ENCODE measurements around the gene TANK.

The TANK gene

GRCh38 chr2:161158882-161159281, 1.3 kb upstream of the TANK start:
- no peak overlapping the region for H3K4me3 ChIP-seq (IDR thresholded peaks at IDR 0.05; ENCODE audit: insufficient read depth, low read depth, low read length)
- H4K20me1 ChIP-seq (ENCODE audit: insufficient read depth), result no peaks in the 10 kb centered on the region
- peaks cover 31% of the 10 kb centered on the region; the same call in 1 of the 2 replicates for H3K79me2 ChIP-seq (ENCODE audit: insufficient read depth, low read depth)
- H3K4me2 ChIP-seq, result no peak overlapping the region
- H3K9ac ChIP-seq, result no peak overlapping the region
- H3K4me1 ChIP-seq (ENCODE audit: low read depth, poor library complexity, severe bottlenecking), result peaks cover 32% of the 10 kb centered on the region
- no peaks in the 10 kb centered on the region for H3K27me3 ChIP-seq (ENCODE audit: insufficient read depth, low read depth)
- TF ChIP-seq CTCF (conservative IDR thresholded peaks at IDR 0.05; ENCODE audit: low read depth, low read length), result no peak
- no peak overlapping the region for H3K27ac ChIP-seq
- no peak overlapping the region for H2AFZ ChIP-seq (ENCODE audit: low read depth)
- H3K36me3 ChIP-seq (ENCODE audit: insufficient read depth), result no peaks in the 10 kb centered on the region; the same call in 1 of the 2 replicates

GRCh38 chr2:161159456-161160225, 587 bp upstream of the TANK start:
- peak overlapping the region; percentile 90 for H3K4me2 ChIP-seq
- H3K4me3 ChIP-seq (IDR thresholded peaks at IDR 0.05; ENCODE audit: insufficient read depth, low read depth, low read length), result no peak overlapping the region
- H3K27me3 ChIP-seq (ENCODE audit: insufficient read depth, low read depth), result no peaks in the 10 kb centered on the region
- peak overlapping the region; percentile 38 for H3K27ac ChIP-seq
- peaks cover 40% of the 10 kb centered on the region for H3K4me1 ChIP-seq (ENCODE audit: low read depth, poor library complexity, severe bottlenecking)
- peaks cover 37% of the 10 kb centered on the region; the same call in 1 of the 2 replicates for H3K79me2 ChIP-seq (ENCODE audit: insufficient read depth, low read depth)
- H2AFZ ChIP-seq (ENCODE audit: low read depth), result peak overlapping the region; percentile 90
- no peaks in the 10 kb centered on the region; the same call in 1 of the 2 replicates for H3K36me3 ChIP-seq (ENCODE audit: insufficient read depth)
- H3K9ac ChIP-seq, result peak overlapping the region; percentile 20; the same call in 1 of the 2 replicates
- H4K20me1 ChIP-seq (ENCODE audit: insufficient read depth), result no peaks in the 10 kb centered on the region
- TF ChIP-seq CTCF (conservative IDR thresholded peaks at IDR 0.05; ENCODE audit: low read depth, low read length), result no peak

- peak overlapping the region; percentile 91 for H3K9ac ChIP-seq
- no peaks in the 10 kb centered on the region; the same call in 1 of the 2 replicates for H3K36me3 ChIP-seq (ENCODE audit: insufficient read depth)
- TF ChIP-seq CTCF (conservative IDR thresholded peaks at IDR 0.05; ENCODE audit: low read depth, low read length), result no peak
Observed at GRCh38 chr2:161161074-161161706, 962 bp downstream of the TANK start.

GRCh38 chr2:161163440-161163839, 3.2 kb downstream of the TANK start:
- Histone ChIP-seq H3K4me1 (ENCODE audit: low read depth, poor library complexity, severe bottlenecking) (peaks cover 78% of the 10 kb centered on the region), H3K4me2 (peak overlapping the region; percentile 59)

More at GRCh38 chr2:161161074-161161706, 962 bp downstream of the TANK start:
- Histone ChIP-seq H3K27me3 (ENCODE audit: insufficient read depth, low read depth) (no peaks in the 10 kb centered on the region), H3K4me1 (ENCODE audit: low read depth, poor library complexity, severe bottlenecking) (peaks cover 55% of the 10 kb centered on the region), H2AFZ (ENCODE audit: low read depth) (peak overlapping the region; percentile 82), H4K20me1 (ENCODE audit: insufficient read depth) (no peaks in the 10 kb centered on the region), H3K79me2 (ENCODE audit: insufficient read depth, low read depth) (peaks cover 37% of the 10 kb centered on the region; the same call in 1 of the 2 replicates), H3K4me2 (peak overlapping the region; percentile 59), H3K27ac (peak overlapping the region; percentile 94), H3K4me3 (IDR thresholded peaks at IDR 0.05; ENCODE audit: insufficient read depth, low read depth, low read length) (peak overlapping the region; percentile 67)

More at GRCh38 chr2:161163440-161163839, 3.2 kb downstream of the TANK start:
- Histone ChIP-seq H3K4me3 (IDR thresholded peaks at IDR 0.05; ENCODE audit: insufficient read depth, low read depth, low read length) (no peak overlapping the region), H3K9ac (no peak overlapping the region), H3K36me3 (ENCODE audit: insufficient read depth) (no peaks in the 10 kb centered on the region; the same call in 1 of the 2 replicates), H3K27me3 (ENCODE audit: insufficient read depth, low read depth) (no peaks in the 10 kb centered on the region), H2AFZ (ENCODE audit: low read depth) (no peak overlapping the region), H4K20me1 (ENCODE audit: insufficient read depth) (no peaks in the 10 kb centered on the region), H3K27ac (peak overlapping the region; percentile 26; the same call in 1 of the 2 replicates), H3K79me2 (ENCODE audit: insufficient read depth, low read depth) (peaks cover 42% of the 10 kb centered on the region; the same call in 1 of the 2 replicates)
- TF ChIP-seq CTCF (conservative IDR thresholded peaks at IDR 0.05; ENCODE audit: low read depth, low read length), result no peak
